Transverse colon (tissue), 4 donors: ENCODE data around the gene TENM4.

Experiments used
- EP300 ChIP-seq: sonication (generic); formaldehyde crosslinking; IDR thresholded peaks from one replicate; pipeline ENCODE4 v1.6.1; 2017; ENCODE audit warnings: antibody characterized with exemption, low read depth
- POLR2A ChIP-seq: fragments of 450-650 bp; IDR thresholded peaks from one replicate; pipeline ENCODE4 v1.6.1; 2016; ENCODE audit warnings: antibody characterized with exemption, mild to moderate bottlenecking, moderate library complexity
- POLR2AphosphoS5 ChIP-seq, 3 donors: sonication (generic); formaldehyde crosslinking; IDR thresholded peaks; one replicate each; pipeline ENCODE4 v1.6.1; 2016; ENCODE audit warnings: antibody characterized with exemption in 3 of 3
- TF ChIP-seq, protein P1 (sequence below), 5 experiments: fragments of 200-600 bp in 3 of 5; fragments of 450-650 bp in 2 of 5; sonication (generic) in 3 of 5; IDR thresholded peaks; 1 replicate in 2 of 5; 2 replicates in 3 of 5; pipeline ENCODE4 v1.5.1; 2016 to 2017; ENCODE audit warnings: antibody characterized with exemption in 5 of 5, inconsistent platforms in 3 of 5, mild to moderate bottlenecking in 2 of 5, moderate library complexity in 1 of 5

- TF ChIP-seq, protein P1, sequence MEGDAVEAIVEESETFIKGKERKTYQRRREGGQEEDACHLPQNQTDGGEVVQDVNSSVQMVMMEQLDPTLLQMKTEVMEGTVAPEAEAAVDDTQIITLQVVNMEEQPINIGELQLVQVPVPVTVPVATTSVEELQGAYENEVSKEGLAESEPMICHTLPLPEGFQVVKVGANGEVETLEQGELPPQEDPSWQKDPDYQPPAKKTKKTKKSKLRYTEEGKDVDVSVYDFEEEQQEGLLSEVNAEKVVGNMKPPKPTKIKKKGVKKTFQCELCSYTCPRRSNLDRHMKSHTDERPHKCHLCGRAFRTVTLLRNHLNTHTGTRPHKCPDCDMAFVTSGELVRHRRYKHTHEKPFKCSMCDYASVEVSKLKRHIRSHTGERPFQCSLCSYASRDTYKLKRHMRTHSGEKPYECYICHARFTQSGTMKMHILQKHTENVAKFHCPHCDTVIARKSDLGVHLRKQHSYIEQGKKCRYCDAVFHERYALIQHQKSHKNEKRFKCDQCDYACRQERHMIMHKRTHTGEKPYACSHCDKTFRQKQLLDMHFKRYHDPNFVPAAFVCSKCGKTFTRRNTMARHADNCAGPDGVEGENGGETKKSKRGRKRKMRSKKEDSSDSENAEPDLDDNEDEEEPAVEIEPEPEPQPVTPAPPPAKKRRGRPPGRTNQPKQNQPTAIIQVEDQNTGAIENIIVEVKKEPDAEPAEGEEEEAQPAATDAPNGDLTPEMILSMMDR (IDR thresholded peaks at IDR 0.05): no peak
- no peak for TF ChIP-seq POLR2AphosphoS5 (IDR thresholded peaks at IDR 0.05)
- no peak for TF ChIP-seq POLR2A
- TF ChIP-seq EP300: no peak
Measured at GRCh38 chr11:78688460-78688859, 752.4 kb downstream of the TENM4 start.
